ENCODE measurements around the gene ARMH2.

ARMH2 gene

DNA sequence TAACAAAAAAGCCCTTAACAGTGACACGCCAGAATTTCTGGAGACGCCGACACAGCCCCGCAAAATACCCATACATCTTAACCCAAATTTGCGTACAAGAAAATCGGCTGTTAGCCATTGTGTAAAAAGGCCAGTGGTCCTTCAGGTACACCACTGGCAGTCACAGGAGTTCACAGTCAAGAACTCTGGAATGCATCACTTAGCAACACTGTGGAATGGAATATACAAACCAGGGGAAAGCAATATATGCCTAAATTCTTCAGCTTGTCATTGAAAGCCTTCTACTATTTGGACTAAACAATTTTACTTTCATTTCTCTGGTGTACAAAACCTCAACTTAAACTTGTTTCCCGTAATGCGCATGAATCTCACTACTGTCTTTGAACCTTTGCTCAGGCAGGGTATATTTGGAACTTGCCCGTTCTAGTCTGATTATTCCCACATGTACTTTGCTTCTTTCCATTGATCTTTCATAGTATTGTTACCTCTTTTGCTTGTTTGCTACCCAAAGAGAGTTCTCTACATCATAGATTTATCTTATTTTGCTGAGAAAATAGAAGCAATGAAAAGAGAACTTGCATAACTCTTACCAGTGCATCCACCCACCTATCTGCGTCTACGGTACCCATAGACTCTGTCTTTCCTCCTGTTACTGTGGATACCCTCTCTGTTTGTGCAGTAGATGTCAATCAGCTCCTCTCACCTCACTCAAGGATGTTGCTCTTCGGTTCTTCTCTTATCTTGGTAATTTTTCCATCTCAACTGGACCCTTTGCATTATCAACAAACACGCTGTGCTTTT is at the start of gene ARMH2:
ARMH2 (minus strand) TSS at position 178 of the 801 bp plus-strand sequence; CDS start at position 118, 60 bp downstream.
- DNase-seq: no peak

DNA sequence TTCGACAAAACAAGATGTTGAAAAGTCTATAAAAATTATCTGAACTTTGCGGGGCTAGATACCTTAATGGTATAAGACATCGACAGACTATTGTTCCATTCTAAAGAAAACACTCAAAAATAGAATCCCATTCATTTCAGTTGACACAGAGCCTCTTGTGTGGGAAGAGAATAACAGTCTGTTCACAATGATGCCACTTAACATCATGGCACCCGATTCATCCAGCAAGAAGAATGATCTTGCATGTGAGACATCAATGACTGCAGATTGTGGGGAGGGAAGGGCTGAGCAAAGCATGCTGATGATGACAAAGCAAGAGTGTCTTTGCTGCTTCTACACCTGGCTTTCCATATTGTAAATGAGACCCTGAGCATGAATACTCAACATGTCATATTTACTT is 49.7 kb upstream of the ARMH2 start:
- no peak for DNase-seq

DNA sequence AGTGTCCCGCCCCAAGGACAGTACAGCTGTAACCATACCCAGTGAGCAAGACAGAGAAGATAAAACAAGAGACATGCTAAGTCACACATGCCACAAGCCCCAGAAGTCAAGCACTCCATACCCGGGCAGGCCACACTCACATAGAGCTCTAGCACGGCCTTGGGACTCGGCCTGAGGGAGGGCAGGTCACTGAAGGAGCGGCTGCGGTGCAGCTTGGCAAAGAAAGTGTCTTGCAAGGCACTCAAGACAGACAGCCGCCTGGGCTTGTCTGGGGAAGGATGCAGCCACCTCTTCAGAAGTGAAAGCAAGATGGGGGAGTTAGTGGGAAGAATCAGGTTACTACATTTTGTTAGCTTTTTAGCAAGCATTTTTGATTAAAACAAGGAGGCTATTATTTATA is 48.7 kb upstream of the ARMH2 start:
- DNase-seq: no peak

DNA sequence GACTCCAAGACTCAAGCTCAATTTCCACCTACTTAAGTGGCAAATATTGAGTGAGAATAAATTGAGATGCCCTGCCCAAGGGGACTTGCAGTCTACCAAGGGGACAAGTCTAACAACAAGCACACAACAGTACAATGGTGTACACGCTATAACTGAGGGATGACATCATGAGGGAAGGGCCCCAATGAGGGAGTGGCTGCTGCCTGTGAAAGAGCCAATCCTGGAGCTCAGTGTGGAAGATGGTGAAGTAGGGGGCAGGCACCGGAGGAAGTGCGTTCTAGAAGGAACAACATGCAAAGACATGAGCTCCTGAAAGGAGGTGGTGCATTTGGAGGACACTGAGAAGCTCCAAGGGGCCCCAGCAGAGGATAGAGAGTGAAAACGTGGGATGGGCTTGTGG is 46.9 kb upstream of the ARMH2 start:
- no peak for DNase-seq

DNA sequence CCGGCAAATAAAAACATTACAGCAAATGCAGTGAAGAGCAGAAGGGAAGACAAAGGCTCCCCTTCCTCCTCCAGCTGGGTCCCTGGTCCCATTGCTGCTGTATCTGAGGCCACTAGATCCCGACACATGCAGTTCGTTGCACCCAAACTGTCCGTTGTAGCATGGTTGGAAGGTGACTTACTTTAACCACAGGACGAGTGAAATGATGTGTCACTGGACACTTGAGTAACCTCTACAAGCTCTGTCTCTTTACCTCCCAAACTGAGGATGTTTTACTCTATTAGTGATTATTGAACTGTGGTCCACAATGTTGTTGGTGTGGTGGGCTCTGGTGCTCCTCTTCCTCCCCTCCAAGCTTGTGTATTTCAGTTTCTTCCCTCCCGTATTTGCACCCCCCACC is 46.2 kb upstream of the ARMH2 start:
- no peak for DNase-seq

DNA sequence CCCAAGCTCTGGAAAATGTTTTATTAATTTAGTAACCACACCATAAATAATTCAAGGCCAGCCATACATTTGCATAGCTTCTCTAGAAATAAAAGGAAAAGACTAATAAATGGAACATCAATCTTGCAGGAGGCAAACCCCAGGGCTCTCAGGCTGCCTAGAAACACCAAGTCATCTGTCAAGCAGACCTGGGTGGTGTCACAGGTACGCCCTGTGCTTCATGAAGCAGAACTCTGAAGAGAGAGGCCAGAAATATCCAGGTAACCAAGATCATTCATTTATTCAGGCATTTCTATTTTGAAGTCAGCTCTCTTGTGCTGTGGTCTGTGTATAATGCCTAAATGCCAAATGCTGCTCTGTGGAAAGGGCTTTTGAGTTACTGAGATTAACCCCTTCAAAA is 45.3 kb upstream of the ARMH2 start:
- DNase-seq: no peak

DNA sequence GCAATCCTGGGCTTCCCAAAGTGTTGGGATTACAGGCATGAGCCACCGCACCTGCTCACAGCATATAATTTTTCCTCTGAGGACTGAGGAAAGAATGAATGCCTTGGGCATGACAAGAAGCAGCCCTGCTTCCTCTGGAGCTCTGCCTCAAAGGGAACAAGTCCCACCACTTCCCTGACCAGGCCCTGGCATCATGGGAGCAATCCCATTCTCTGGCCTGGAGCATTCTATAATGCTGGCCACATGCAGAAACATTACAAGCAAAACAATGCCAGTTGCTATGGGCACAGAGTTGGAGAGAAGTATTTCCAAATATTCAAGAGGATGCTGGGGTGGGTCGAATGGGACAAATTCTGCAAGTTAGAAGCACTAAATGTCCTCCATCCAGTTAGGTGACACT is 41.5 kb upstream of the ARMH2 start:
- no peak for DNase-seq

DNA sequence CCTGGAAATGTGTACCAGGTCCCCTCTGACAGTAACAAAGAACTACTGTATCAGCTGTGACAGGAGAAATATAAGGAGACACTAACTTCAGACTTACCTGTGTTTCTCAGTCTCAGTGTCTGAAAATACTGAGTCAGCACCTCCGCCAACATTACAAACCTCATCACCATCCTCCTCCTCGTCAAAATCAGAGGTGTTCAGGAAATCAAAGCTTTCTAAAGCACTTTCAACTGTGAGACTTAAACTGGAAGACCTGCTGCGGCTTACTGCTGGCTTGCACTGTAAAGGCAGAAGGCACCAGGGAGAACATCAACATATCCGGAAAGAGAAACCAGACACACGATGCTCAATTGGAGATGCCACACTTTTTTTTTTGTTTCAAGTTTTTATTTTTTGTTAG is 40.3 kb upstream of the ARMH2 start:
- no peak for DNase-seq

DNA sequence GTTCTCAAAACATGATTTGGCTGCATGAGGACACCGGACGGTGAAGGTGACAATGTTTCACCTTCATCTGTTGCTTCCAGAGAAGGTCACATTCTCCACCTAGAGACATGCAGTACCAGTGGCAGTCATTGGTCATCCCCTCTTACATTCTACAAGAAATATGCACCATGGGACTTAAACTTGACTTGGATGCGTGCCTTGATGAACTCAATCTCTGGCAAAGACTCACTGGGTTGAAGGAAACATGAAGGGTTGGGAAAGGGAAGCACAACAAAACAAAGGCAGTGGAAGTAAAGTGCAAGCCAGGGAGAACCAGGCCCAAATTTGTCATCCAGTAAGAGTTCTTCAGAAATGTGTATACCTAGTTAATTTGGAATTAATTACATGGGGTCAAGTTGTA is 39.4 kb upstream of the ARMH2 start:
- no peak for DNase-seq

DNA sequence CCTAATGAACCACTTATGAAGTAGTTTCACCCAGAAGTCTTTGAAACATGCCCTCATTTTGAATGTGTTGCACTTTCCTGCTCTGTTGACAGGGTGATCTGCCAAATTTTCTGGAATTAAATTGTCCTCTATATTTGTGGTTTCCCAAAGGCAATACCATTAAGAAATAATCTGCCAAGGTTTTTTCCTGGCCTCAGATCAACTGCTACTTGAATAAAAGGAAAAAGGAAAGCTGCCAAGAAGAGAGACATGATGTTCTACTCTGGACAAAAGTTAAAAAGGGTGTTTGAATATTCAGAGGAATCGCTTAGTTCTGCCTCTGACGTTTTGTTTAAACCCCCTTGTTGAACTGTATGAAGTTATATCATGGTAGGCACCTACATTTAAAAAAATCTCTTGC is 37.4 kb upstream of the ARMH2 start:
- DNase-seq: no peak

DNA sequence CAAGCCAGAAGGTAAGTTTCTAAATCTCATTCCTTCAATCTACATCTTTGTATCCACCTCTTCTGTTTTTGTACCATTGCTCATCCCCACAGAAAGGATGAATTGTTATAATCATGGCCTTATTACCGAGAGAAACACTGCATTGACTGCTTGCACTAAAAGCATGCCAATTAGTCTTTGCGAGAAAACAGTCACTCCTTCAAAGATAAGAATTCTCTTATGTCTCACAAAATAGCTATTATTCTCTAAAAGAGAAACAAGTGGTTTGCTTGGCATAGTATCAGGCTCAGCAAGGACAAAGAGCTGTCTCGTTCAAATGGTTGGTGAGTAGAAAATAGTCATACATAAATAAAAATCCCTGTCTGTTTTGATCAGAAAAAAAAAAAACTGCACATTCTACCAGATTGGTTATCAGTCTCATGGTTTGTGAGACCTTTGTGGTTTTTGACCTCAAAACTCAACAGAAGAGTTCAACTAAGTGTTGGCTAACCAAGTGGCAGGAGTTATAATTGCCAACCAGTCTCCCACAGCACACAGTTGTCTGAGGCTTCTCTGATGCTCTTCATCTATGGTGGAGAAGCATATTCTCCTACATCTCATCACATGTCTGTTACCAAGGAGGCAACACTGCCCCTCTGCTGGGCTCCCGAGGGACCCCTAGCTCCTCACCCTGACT is 35.1 kb upstream of the ARMH2 start:
- DNase-seq: no peak

DNA sequence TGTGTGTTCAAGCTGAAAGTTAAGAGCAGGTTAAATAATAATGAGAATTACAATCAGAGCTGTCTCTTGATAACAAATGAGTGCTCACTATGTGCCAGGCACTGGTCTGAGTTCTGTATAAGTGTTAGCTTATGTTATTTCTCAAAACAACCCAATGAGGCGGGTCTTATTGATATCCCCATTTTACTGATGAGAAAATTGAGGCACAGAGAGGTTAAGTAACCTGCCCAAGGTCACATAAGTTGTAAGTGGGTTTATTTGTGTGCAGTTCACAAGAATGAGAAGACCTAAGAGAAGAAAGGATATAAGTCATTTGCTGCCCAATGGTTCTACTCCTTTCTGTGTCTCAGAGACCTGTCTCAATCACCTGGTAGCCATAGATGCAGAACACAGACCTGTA is 34.1 kb upstream of the ARMH2 start:
- DNase-seq: no peak

DNA sequence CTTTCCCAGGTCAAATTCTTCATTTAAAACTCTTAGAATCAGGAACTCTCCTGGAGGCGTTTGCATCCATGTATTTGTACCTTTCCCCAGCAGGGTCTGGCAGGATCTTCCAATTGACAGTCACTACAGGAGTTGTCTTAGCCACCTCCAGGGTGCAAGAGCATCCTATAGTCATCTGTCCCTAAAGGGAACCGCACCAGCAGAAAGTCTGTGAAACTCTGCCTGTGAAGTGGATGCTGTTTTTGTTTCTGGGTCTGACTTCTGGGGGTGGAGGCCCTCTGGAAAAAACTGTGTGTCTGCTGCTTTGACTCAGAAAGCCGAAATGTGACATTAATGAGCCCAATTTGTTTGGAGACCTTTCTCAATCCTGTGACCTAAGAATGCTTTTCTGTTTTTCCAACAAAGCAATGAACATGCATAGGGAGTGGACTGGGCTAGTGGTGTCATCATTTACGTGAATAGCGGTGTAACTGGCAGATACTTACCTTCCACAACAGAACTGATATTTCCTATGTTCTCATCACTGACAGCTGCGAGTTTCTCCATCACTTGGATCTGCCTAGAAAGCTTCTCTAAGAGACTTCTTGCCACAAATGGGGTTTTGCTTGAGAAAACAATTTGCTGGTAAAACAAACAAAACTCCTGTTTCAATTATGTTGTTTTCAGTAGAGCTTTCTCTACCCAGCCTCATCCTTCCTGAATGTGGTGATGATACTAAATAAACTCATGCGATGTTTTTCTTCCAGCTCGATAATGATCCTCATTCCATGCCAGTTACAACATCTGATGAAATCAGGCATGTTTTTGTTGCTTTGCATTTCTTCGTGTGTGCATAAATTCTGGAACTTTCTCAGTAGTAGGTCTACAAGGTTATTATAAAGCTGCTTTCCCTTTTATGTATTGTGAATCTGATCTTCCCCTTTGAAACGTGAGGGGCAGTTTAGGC is 33.3 kb upstream of the ARMH2 start:
- DNase-seq: no peak

DNA sequence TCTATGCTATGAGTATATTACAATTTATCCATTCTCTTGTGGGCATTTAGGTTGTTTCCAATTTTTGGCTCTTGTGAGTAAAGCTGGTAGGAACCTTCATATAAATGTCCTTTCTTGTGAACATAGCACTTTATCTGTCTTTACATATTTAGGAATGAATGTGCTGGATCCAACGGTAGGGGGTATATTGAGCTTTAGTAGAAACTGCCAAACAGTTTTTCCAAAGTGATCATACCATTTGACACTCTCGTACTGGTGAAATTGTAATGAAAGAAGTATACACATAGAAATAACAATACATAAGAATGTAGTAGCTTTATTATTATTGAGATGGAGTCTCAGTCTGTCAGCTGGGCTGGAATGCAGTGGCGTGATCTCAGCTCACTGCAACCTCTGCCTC is 30.9 kb upstream of the ARMH2 start:
- no peak for DNase-seq

DNA sequence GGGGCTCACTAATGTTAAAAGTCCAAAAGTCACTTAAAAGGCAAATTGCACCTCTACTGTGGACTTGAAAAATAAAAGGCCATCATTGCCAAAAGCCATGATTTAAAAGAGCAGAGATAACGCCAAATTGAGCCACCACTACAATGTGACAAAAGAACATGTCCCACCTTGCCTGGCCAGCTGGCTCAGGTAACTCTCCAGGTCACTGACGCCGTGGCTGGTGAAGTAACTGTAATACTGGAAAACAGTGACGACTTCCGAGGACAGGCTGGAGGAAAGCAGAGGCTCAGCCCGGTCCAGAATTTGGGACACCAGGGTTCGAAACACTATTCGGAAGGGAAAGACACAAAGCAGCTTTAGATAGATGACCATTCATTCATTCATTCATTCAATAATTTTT is 29.3 kb upstream of the ARMH2 start:
- no peak for DNase-seq

DNA sequence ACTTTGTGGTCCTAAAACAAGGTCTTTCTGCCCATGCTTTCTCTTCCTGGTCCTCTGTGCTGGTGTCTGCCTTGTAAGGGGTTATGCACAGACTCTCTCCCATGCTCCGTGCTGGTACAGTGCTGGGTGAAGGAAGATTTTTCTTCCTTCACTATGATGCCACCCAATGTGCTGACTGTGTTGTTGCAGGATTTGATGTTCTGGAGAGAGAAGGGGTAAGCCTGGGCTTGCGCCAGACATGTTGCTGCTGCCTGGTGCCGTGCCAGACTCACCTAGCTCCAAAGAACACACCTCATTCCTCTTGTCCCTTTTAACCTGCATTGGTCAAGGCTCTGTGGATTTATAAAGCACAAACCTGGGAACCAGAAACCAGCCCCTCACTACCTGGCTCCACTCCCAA is 28.4 kb upstream of the ARMH2 start:
- no peak for DNase-seq

DNA sequence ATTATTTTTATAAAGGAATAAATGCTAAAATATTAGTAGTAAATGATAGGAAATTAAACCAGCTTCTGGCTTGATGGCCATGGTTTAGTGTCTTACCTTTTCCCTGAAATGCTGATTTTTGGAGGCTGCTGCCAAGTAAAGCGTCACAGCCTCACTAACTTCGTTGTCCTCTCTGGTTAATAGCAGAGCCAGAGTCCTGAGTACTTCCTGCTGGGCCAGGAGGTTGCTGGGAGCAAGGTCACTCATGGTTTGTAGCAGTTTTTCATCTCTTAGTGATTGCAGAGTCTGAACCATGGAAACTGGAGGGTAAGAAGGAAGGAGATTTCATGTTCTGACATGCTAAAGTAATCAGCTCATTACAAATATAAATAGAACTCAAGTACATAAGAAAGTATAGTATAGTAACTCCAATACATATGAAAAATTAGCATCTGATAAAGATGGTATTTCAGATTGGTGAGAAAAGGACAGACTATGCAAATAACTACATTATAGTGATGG is 26.5 kb upstream of the ARMH2 start:
- no peak for DNase-seq

DNA sequence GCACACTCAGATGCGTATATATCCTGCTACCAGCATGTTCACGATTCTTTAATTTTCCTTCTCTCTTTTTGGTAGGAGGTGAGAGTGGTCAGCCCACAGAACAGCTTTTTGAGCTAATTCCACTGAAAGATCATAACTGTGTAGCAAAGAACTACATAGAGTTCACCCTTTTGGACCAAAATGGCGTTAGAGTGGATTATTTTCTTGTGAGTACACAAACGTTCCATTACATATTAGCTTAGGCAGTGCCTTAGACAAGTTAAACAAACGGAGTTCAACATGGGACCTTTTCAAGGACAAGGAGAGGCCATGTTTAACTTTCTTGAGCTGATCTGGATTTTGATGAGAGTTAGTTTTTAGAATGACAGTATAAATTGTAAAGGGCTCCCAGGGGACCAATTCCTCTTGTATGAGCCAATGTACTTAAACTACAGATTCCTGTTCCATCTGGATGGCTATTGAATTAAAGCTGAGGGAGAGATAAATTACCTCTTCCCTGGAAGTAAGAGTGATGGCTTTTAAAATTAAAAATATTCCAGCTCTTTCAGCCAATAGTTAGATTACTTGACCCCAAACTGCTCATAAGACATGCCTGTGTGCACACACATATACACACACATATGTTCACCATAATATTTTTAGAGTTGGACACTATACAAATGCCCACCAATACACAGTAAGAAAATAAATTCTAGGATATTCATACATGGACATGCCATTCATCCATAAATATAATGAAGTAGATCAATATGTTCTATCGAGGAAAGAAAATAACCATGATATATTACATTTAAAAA is 25.6 kb upstream of the ARMH2 start:
- no peak for DNase-seq

DNA sequence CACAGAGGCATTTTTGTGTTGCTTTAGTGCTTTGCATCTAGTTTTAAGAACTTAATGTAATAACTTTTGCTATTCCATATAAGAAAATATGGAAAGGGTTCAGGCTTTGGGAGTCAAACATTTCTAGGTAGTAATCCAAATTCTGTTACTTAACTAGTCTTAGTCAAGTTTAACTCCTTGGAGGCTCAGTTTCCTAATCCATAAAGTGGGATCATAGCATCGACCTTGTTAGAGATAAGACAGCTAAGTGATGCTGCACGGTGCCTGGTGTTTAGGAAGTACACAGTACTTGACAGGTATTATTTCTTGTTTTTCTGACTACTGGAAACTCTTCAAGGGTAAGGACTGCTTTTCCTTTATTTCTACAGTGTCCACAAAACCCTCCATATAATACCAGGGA is 24.5 kb upstream of the ARMH2 start:
- no peak for DNase-seq

DNA sequence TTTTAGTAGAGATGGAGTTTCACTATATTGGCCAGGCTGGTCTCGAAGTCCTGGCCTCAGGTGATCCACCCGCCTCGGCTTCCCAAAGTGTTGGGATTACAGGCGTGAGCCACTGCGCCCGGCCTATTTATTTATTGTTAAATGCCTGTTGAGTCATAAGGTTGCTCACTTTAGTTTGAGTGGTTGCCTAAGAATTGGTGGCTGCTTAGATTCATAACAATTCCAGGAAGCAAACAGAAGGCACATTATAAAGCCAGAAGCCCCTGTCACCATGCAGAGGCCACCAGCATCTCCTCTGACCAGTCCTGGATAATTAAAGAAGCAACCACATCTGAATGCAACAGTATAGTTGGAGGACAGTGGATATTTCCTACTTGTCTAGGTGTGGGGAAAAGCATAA is 24.0 kb upstream of the ARMH2 start:
- no peak for DNase-seq

DNA sequence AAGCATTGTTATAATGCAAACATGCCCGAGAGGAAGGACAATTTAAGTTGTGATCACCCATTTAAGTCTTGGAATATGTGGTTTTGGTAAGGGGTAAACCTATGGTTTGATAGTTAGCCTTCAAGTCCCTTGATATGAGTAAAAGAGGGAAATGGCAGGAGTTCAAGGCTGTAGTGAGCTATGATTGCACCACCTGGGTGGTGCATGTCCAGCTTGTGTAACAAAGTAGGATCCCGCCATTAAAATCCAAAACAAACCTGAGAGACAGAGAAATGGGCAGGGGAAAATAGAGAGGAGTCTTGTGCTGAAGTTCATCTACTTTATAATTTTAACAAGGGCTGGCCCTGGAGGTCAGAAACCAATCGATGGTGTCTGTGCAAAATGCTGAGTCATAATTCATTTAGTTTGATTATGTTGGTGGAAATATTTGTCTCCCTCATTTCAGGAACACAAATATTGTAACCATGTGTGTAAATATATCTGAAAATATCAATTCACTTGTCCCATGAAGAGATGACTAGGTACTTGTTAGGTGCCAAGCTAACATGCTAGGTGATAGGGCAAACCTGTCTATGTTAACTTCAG is 23.2 kb upstream of the ARMH2 start:
- no peak for DNase-seq

DNA sequence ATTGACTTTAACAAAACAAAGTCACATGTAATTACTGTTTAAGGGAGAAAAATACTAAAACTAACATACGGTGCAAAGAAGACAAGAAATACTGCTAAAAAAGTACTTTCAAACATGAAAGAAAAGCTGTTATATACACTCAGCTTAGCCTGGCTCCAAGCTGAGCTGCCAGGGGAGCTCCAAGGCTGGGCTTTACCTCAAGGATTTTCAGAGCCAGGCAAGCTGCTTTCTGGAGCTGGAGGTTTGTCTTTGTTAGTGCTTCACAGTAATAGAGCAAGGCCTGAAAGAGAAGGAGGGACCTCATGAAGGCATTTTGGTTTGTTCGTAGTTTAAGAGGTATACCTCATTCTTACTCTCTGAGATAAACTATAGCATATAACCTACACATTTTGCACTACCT is 19.6 kb upstream of the ARMH2 start:
- no peak for DNase-seq
